ENCODE data around the gene CALY. TPM values are rescaled to one million over a fixed set of nuclear protein-coding genes. Genes with fewer than 3 reads are reported as not detected.

CALY gene
- total RNA-seq, 1 experiment from 2014 or later, result not detected

GRCh38 chr10:133311570-133311969 lies 25.1 kb downstream of the CALY start:
- no peak for DNase-seq (ENCODE audit: low spot score)

- DNase-seq (ENCODE audit: low spot score), result no peak
These were observed 25.9 kb downstream of the CALY start for GRCh38 chr10:133310789-133311188.

- DNase-seq (ENCODE audit: low spot score), result no peak
These were observed 26.3 kb downstream of the CALY start for GRCh38 chr10:133310399-133310755.

GRCh38 chr10:133309720-133310398 lies 26.8 kb downstream of the CALY start:
- no peak for DNase-seq (ENCODE audit: low spot score)

GRCh38 chr10:133309100-133309719 lies 27.5 kb downstream of the CALY start:
- peak; percentile 59 for DNase-seq (ENCODE audit: low spot score)

- DNase-seq (ENCODE audit: low spot score), result peak; percentile 68
These were observed 28.1 kb downstream of the CALY start, which contains the start of the genes TUBGCP2 and ZNF511 for GRCh38 chr10:133308421-133309099. Gene TUBGCP2, minus strand, starts transcription at chr10:133308872. Its CDS starts 5,931 bp downstream, at chr10:133302941. Gene ZNF511, plus strand, starts transcription at chr10:133308914. Its CDS starts 30 bp downstream, at chr10:133308944.

- peak; percentile 68 for DNase-seq (ENCODE audit: low spot score)
These were observed 28.8 kb downstream of the CALY start for GRCh38 chr10:133307776-133308420.

GRCh38 chr10:133306941-133307379 lies 29.7 kb downstream of the CALY start:
- DNase-seq (ENCODE audit: low spot score), result no peak

- DNase-seq (ENCODE audit: low spot score), result no peak
These were observed 30.6 kb downstream of the CALY start for GRCh38 chr10:133306097-133306476.

GRCh38 chr10:133303206-133303605 lies 33.5 kb downstream of the CALY start:
- no peak for DNase-seq (ENCODE audit: low spot score)

- DNase-seq (ENCODE audit: low spot score), result no peak
These were observed 34.5 kb downstream of the CALY start for GRCh38 chr10:133302230-133302629.

- no peak for DNase-seq (ENCODE audit: low spot score)
These were observed 37.0 kb downstream of the CALY start for GRCh38 chr10:133299738-133300137.

- no peak for DNase-seq (ENCODE audit: low spot score)
These were observed 37.5 kb downstream of the CALY start for GRCh38 chr10:133299224-133299623.

GRCh38 chr10:133298466-133298865 lies 38.2 kb downstream of the CALY start:
- no peak for DNase-seq (ENCODE audit: low spot score)

- DNase-seq (ENCODE audit: low spot score), result no peak
These were observed 39.2 kb downstream of the CALY start for GRCh38 chr10:133297504-133297903.

- no peak for DNase-seq (ENCODE audit: low spot score)
These were observed 41.0 kb downstream of the CALY start for GRCh38 chr10:133295426-133296320.

GRCh38 chr10:133294189-133294588 lies 42.5 kb downstream of the CALY start:
- no peak for DNase-seq (ENCODE audit: low spot score)

- no peak for DNase-seq (ENCODE audit: low spot score)
These were observed 42.9 kb downstream of the CALY start for GRCh38 chr10:133293810-133294119.

GRCh38 chr10:133292919-133293809 lies 43.5 kb downstream of the CALY start:
- DNase-seq (ENCODE audit: low spot score), result no peak

GRCh38 chr10:133289761-133290160 lies 46.9 kb downstream of the CALY start:
- no peak for DNase-seq (ENCODE audit: low spot score)

Measured in H4 (cell line).